ENCODE results near the gene MNX1.

MNX1 gene

GRCh38 chr7:156956727-156957126 lies 53.7 kb downstream of the MNX1 start:
- Histone ChIP-seq H3K27me3 (ENCODE audit: insufficient read depth, low read length, poor library complexity) (no peaks in the 10 kb centered on the region), H3K27ac (ENCODE audit: low read length) (no peak overlapping the region), H3K4me3 (ENCODE audit: low read depth in 1 of 2, low read length in 2 of 2) (no peak overlapping the region), H3K9me3 (ENCODE audit: insufficient read depth, low read length, severe bottlenecking) (no peaks in the 10 kb centered on the region), H3K36me3 (ENCODE audit: insufficient read depth, low read length) (peaks cover 90% of the 10 kb centered on the region), H2AFZ (ENCODE audit: low read depth, low read length) (no peak overlapping the region), H3K9ac (ENCODE audit: low read depth, low read length) (no peak overlapping the region), H3K4me1 (ENCODE audit: insufficient read depth, low read length) (peaks cover 13% of the 10 kb centered on the region), H3K4me2 (ENCODE audit: insufficient read depth, low read length) (no peak overlapping the region), H3K79me2 (ENCODE audit: insufficient read depth, low read length) (peaks cover 65% of the 10 kb centered on the region), H4K20me1 (ENCODE audit: insufficient read depth, low read length) (peaks cover 74% of the 10 kb centered on the region)
- DNase-seq (no peak), ATAC-seq (ENCODE audit: insufficient read depth, low read depth) (no peak)
- TF ChIP-seq CTCF (IDR thresholded peaks at IDR 0.05; ENCODE audit: borderline replicate concordance, extremely low read depth, low read length, poor library complexity, severe bottlenecking), result no peak
- no peak for TF ChIP-seq EZH2 (IDR thresholded peaks at IDR 0.05; ENCODE audit: borderline replicate concordance, low read depth, low read length, severe bottlenecking)

GRCh38 chr7:156954941-156955340 lies 55.5 kb downstream of the MNX1 start:
- no peak for DNase-seq
- no peak overlapping the region for H2AFZ ChIP-seq (ENCODE audit: low read depth, low read length)
- H3K4me2 ChIP-seq (ENCODE audit: insufficient read depth, low read length), result no peak overlapping the region
- H3K4me1 ChIP-seq (ENCODE audit: insufficient read depth, low read length), result peaks cover 28% of the 10 kb centered on the region
- no peak overlapping the region for H3K27ac ChIP-seq (ENCODE audit: low read length)
- H4K20me1 ChIP-seq (ENCODE audit: insufficient read depth, low read length), result peaks cover 77% of the 10 kb centered on the region
- H3K79me2 ChIP-seq (ENCODE audit: insufficient read depth, low read length), result peaks cover 76% of the 10 kb centered on the region
- H3K27me3 ChIP-seq (ENCODE audit: insufficient read depth, low read length, poor library complexity), result no peaks in the 10 kb centered on the region
- TF ChIP-seq EZH2 (IDR thresholded peaks at IDR 0.05; ENCODE audit: borderline replicate concordance, low read depth, low read length, severe bottlenecking) (no peak), CTCF (IDR thresholded peaks at IDR 0.05; ENCODE audit: borderline replicate concordance, extremely low read depth, low read length, poor library complexity, severe bottlenecking) (no peak)
- no peak overlapping the region for H3K9ac ChIP-seq (ENCODE audit: low read depth, low read length)
- ATAC-seq (ENCODE audit: insufficient read depth, low read depth), result no peak
- peaks cover 77% of the 10 kb centered on the region for H3K36me3 ChIP-seq (ENCODE audit: insufficient read depth, low read length)
- H3K9me3 ChIP-seq (ENCODE audit: insufficient read depth, low read length, severe bottlenecking), result no peaks in the 10 kb centered on the region
- H3K4me3 ChIP-seq (ENCODE audit: low read depth in 1 of 2, low read length in 2 of 2), result no peak overlapping the region

Data from DND-41 (cell line).